Adrenal gland (tissue), 5 donors: Measurements from ENCODE around the gene DLGAP4.

Source experiments
- CTCF ChIP-seq, 6 experiments: fragments of 450-650 bp in 4 of 6; fragments of 200-600 bp in 2 of 6; sonication (generic) in 1 of 6; IDR thresholded peaks; 1 replicate in 5 of 6; 2 replicates in 1 of 6; pipeline versions ENCODE4 v1.5.1 to v1.8.0; 2016 to 2021; ENCODE audit warnings: antibody characterized with exemption in 6 of 6, mild to moderate bottlenecking in 2 of 6, moderate library complexity in 1 of 6
- POLR2A ChIP-seq, 2 donors: fragments of 450-650 bp; IDR thresholded peaks; one replicate each; pipeline ENCODE4 v1.6.1; 2017; ENCODE audit warnings: antibody characterized with exemption in 2 of 2, mild to moderate bottlenecking in 2 of 2, moderate library complexity in 1 of 2
- donor health status: DM: no; HTN: no; CAD: no.

GRCh38 chr20:36435124-36435523 lies 129.0 kb downstream of the DLGAP4 start:
- TF ChIP-seq POLR2A (IDR thresholded peaks at IDR 0.05) (no peak), CTCF (IDR thresholded peaks at IDR 0.05) (no peak)
